ENCODE measurements around the gene ISY1.

The ISY1 gene

DNA sequence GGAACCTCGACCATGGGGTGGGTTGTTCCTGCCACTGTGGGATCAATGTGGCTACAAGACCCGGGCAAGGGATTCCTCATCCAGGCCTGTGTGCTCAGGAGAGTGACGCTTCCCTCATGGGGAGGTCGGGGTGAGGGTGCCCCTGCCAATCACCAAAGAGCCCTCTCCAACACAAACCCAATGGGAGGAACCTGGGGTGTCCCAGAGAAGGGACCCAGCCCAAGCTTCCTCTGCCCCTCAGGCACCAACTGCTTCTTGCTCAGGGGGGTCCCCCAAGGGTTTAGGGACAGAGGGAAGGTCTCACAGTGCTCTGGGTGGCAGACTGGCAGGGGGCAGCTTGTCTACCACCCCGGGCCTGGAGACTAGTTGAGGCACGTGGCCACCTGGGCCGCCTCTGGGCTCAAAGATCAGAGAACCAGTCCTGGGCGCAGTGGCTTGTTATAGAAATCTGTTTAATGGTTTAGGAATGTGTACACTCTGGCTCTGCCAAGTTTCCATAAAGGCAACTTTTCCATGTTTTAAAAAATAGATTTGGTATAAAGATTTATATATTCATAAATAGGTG lies 73.6 kb downstream of the ISY1 start:
- DNase-seq (ENCODE audit: low read depth in 3 of 3): no peak

DNA sequence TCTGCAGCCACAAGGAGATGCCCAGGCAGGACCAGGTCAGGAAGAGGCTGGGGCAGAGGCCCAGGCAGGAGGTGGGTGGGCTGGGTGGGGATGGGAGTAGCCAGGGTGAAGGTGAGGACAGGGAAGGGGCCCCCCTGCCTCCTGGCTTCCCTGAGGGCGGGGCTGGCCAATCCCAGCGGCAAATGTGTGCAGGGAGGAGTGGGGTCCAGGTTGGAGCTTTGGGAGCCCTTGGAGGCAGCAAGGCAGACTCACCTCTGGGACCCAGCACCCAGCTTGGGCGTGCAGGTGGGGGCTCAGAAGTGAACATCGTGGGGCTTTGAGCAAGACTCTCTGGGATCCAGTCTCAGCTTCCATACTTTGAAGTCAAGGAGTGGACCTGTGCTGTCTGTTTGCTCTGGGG lies 75.0 kb downstream of the ISY1 start:
- DNase-seq (ENCODE audit: low read depth in 3 of 3): no peak

DNA sequence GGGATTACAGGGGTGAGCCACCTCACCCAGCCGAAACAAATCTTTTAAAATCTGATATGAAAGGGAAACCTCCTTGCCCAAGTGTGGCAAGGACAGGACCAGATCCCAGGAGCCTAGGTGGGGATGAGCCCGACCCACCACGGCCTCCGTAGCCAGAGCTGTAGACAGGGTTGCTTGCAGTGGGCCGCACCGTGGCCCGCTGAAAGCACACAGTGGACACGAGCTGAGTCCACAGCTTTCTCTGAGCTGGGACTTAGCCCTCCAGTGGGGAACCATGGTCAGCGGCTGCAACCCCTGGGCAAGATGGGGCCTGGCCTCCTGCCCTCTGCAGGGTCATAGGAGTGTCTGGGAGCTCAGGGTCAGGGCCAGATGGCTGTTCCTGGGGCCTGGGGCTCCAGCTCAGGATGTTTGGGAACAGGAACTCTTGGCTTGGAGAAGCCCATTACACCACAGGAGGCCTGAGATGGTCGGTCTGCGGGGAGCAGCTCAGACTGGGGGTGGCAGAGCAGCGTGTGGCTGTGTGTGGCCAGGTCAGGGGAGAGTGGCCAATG lies 75.6 kb downstream of the ISY1 start:
- DNase-seq (ENCODE audit: low read depth in 3 of 3): no peak

DNA sequence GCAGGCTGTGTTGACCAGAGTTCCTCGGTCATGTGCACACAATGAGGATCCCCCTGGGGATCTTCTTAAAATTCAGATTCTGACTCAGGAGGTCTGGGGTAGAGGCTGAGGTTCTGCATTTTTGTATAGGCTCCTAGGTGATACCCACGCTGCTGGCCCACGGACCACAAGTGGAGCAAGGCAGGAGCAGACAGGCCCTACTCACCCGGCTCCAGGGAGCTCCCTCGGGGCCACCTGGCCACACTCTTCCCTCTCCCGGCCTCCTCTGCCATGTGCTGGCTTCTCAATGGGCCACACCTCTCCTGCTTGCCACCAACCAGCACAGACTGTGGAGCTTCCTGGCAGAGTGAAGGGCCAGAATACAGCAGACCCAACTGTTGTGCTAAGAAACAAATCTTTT lies 76.4 kb downstream of the ISY1 start:
- DNase-seq (ENCODE audit: low read depth in 3 of 3): no peak

DNA sequence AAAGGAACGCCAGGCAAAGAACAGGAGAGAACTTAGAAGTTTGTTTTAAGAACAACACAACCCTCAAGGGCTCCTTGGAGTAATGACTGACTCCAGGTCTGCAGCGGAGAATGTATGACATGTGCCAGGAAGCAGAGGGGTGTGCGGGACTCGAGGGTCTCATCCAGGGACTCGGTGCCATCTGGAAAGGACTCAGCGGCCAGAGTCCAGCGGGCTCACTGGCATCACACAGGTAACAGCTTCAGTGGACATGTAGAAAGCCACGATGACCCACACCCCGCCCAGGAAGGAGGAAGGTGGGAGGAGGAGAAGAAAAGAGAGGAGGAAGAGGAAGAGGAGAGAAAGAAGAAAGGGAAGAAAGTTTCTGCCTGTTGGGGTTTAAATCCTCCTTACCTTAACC lies 78.8 kb downstream of the ISY1 start:
- no peak for DNase-seq (ENCODE audit: low read depth in 3 of 3)

DNA sequence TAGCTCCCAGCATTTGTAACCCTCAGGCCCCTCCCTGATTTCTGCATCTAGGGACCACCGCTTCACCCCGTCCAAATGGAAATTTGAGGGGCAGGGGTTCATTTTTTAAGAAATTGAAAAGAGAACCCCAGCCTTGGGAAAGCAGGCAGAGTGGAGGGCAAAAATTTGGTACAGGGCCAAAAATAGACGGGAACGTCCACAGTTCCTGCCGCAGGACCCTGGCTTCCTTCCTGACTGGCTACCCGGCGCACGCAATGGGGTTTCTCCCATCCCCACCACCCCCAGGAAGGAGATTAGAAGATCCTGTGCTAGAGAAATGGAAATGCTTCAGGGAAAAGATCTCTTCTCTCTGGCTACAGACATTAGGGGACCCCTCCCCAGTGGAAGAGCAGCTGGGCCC lies 79.4 kb downstream of the ISY1 start:
- no peak for DNase-seq (ENCODE audit: low read depth in 3 of 3)

DNA sequence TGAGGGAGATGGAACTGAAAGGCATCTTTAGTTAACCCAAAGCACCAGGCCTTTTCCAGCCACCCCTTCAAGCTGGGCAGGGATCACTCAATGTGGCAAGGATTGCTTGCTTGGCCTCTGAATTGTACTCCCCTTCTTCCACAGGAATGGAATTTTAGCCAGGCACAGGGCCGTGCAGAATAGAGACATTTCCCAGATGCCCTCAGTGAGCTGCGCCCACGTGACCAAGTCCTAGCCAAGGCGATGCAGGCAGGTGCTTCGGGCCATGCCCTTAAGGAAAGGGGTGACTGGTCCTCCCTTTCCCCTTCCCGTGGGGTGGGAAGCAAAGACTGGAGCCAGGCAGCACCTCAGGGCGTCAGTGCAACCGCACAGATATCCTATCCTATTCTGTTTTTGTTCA lies 82.4 kb downstream of the ISY1 start:
- no peak for DNase-seq (ENCODE audit: low read depth in 3 of 3)

All from stimulated activated CD4-positive, alpha-beta T cell treated with anti-CD3 and anti-CD28 coated beads, TNF-alpha, amount 100 ng/mL, for 4 hours (primary cell).